Measurements from ENCODE around the gene TRPM4.
"Not testable (repeated sequence)": the region's sequence is repeated elsewhere in the genome, so short reads cannot be mapped to it uniquely, and the experiment has no call there.

Gene TRPM4

DNA sequence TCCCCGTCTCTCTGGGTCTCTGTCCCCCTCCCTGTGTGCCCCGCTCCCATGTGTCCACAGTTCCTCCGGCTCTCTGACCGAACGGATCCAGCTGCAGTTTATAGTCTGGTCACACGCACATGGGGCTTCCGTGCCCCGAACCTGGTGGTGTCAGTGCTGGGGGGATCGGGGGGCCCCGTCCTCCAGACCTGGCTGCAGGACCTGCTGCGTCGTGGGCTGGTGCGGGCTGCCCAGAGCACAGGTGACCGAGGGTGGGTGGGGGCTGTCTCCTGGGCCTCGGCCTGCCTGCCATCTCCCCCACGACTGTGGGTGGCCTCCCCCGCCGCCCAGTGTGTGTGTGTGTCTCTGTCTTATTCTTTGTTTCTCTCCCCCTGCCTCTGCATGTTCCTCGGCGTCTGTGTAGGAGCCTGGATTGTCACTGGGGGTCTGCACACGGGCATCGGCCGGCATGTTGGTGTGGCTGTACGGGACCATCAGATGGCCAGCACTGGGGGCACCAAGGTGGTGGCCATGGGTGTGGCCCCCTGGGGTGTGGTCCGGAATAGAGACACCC, 10.3 kb downstream of the TRPM4 start:
- FAIRE-seq (no peak), DNase-seq (ENCODE audit: insufficient read length, low spot score) (no peak)
- TF ChIP-seq, protein P1, sequence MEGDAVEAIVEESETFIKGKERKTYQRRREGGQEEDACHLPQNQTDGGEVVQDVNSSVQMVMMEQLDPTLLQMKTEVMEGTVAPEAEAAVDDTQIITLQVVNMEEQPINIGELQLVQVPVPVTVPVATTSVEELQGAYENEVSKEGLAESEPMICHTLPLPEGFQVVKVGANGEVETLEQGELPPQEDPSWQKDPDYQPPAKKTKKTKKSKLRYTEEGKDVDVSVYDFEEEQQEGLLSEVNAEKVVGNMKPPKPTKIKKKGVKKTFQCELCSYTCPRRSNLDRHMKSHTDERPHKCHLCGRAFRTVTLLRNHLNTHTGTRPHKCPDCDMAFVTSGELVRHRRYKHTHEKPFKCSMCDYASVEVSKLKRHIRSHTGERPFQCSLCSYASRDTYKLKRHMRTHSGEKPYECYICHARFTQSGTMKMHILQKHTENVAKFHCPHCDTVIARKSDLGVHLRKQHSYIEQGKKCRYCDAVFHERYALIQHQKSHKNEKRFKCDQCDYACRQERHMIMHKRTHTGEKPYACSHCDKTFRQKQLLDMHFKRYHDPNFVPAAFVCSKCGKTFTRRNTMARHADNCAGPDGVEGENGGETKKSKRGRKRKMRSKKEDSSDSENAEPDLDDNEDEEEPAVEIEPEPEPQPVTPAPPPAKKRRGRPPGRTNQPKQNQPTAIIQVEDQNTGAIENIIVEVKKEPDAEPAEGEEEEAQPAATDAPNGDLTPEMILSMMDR (IDR thresholded peaks at IDR 0.05; ENCODE audit: insufficient read depth, missing control alignments): no peak

DNA sequence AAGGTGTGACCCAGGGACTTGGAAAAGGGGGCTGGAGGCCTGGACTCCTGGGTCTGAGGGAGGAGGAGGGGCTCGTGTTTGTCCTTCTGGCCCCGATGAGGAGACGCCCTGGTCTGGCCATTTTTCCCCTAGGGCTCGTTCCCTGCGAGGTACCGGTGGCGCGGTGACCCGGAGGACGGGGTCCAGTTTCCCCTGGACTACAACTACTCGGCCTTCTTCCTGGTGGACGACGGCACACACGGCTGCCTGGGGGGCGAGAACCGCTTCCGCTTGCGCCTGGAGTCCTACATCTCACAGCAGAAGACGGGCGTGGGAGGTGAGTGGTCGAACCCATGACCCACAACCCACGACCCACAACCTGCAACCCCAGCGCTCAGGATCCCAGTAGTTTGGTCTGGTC, 10.8 kb downstream of the TRPM4 start:
- FAIRE-seq: no peak
- TF ChIP-seq, protein P1 (IDR thresholded peaks at IDR 0.05; ENCODE audit: insufficient read depth, missing control alignments): no peak

DNA sequence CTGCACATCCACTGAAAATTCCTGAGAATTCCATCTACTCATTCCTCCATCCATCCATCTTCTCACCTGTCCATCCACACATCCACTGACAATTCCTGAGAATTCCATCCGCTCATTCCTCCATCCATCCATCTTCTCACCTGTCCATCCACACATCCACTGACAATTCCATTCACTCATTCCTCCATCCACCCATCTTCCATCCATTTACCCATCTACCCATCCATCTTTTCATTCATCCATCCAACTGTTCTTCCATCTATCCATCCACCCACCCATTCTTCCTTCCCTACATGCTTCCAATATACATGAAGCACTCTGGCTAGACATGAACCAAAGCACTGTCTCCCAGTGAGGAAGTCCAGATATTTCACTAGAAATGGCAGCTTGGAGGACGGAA, 15.6 kb downstream of the TRPM4 start:
- FAIRE-seq (no peak), DNase-seq (ENCODE audit: insufficient read length, low spot score) (no peak)
- TF ChIP-seq, protein P1 (IDR thresholded peaks at IDR 0.05; ENCODE audit: insufficient read depth, missing control alignments): no peak

More for the DNA sequence above, 10.8 kb downstream of the TRPM4 start:
- no peak for DNase-seq (ENCODE audit: insufficient read length, low spot score)

DNA sequence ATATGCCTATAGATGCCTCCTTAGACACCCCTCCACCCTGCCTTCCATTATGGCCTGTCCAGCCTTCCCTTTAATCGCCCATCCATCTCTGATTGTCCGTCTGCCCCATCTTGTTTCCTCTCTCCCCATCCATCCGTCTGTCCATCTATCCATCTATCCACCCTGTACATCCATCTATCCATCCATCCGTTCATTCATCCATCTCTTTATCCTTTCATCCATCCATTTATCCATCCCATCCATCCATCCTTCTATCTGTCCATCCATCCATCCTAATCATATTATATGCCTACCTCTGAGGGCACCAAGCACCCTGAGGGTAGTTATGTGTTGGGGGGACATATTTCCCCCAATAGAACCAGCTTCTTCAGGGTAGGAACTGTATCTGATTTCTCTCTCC, 23.1 kb downstream of the TRPM4 start:
- no peak for DNase-seq (ENCODE audit: insufficient read length, low spot score)
- no peak for FAIRE-seq
- TF ChIP-seq, protein P1 (IDR thresholded peaks at IDR 0.05; ENCODE audit: insufficient read depth, missing control alignments): no peak

DNA sequence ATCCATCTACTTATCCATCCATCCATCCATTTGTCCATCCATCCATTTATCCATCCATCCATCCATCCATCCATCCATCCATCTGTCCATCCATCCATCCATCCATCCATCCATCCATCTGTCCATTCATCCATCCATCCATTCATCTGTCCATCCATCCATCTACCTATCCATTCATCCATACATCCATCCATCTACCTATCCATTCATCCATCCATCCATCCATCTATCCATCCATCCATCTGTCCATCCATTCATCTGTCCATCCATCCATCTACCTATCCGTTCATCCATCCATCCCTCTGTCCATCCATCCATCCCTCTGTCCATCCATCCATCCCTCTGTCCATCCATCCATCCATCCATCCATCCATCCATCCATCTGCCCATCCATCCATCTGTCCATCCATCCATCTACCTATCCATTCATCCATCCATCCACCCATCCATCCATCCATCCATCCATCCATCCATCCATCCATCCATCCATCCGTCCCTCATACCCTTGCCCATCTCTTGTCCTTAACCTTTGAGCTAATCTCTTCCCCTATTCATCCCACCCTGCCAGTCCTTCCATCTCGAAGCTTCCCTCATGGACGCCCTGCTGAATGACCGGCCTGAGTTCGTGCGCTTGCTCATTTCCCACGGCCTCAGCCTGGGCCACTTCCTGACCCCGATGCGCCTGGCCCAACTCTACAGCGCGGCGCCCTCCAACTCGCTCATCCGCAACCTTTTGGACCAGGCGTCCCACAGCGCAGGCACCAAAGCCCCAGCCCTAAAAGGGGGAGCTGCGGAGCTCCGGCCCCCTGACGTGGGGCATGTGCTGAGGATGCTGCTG, 24.6 kb downstream of the TRPM4 start:
- FAIRE-seq; DNase-seq (ENCODE audit: insufficient read length, low spot score): not testable (repeated sequence)

DNA sequence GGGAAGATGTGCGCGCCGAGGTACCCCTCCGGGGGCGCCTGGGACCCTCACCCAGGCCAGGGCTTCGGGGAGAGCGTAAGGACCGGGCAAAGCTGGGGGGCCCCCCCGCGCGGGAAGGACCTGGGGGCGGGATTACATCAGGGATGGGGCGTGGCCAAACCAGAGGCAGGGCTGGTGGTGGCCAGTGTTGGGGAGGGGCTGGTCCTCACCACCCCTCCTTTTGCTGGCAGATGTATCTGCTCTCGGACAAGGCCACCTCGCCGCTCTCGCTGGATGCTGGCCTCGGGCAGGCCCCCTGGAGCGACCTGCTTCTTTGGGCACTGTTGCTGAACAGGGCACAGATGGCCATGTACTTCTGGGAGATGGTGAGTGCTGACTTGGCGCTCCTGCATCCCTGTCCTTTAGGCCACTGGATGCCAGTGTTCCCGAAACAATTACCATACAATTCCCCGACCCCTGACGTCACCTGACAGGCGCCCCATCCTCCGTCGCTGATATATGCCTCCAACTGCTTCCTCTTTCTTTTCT, 25.3 kb downstream of the TRPM4 start:
- no peak for DNase-seq (ENCODE audit: insufficient read length, low spot score)
- FAIRE-seq: no peak
- TF ChIP-seq, protein P1 (IDR thresholded peaks at IDR 0.05; ENCODE audit: insufficient read depth, missing control alignments): no peak

DNA sequence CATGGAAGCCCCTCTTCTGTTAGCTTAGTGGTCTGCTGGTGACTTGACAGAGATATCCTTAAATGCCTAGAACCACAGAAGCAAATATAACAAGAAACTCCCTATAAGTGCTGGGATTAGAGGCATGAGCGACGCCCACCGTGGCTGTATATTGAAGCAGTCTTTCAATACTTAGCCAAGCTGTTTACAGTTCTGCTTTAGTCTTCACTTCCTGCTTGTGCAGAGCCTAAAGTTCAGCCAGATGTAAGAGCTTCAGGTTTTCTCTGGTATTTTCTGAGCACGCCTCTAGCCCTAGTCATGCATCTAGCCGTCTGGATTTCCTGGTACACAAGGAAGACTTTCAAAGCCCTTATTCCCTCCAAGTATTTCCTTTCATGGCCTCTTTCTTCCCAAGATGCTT, 28.5 kb downstream of the TRPM4 start:
- DNase-seq (ENCODE audit: insufficient read length, low spot score) (no peak), FAIRE-seq (no peak)
- TF ChIP-seq, protein P1 (IDR thresholded peaks at IDR 0.05; ENCODE audit: insufficient read depth, missing control alignments): no peak
